ENCODE data around the gene CDK5RAP2. TPM values are rescaled to one million over a fixed set of nuclear protein-coding genes. Genes with fewer than 3 reads are reported as not detected.
"Not testable (repeated sequence)": the region's sequence is repeated elsewhere in the genome, so short reads cannot be mapped to it uniquely, and the experiment has no call there.

The CDK5RAP2 gene
- polyA plus RNA-seq, 1 donor, result 50.1 TPM

- DNase-seq (ENCODE audit: low read depth), result no peak
Observed at GRCh38 chr9:120545701-120546550, 34.0 kb downstream of the CDK5RAP2 start.

DNA sequence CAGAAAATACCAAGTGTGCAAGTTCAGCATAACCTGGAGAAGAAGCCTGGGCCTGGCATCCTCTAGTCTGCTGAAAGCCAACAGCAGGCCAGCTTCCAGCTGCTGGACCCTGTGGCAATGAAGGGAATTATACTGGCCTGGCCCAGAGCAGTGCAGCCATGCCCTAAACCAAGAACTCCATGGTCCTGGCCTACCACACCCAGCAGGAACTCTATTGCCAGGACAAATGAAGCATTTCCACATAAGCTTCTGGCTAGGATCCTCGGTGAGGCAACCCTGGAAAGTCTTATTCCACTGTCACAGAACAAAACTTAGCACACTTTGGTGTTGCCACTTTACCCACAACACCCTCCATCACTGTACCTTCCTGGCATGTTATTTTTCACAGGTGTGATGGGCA lies 35.5 kb downstream of the CDK5RAP2 start:
- DNase-seq (ENCODE audit: low read depth), result no peak

- DNase-seq (ENCODE audit: low read depth), result no peak
Observed at GRCh38 chr9:120542701-120543490, 37.1 kb downstream of the CDK5RAP2 start.

- no peak for DNase-seq (ENCODE audit: low read depth)
Observed at GRCh38 chr9:120541921-120542320, 38.0 kb downstream of the CDK5RAP2 start.

DNA sequence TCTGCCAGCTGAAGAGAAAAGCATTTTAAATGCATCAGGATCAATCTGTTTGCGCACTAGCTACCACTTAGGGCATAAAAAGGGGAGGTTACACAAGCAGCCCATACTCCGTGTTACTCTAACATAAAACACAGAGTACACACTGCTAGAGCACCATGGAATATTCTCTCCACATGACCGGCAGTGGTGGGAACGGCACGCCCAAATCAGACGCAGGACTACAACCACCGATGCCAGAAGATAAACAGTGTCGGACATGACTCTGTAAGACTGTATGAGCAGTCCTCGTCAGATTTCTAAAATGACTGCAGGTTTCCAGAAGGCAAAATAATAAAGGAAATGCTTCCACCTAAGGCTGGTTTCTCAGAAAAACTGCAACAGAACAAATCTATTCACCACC lies 40.0 kb downstream of the CDK5RAP2 start:
- DNase-seq (ENCODE audit: low read depth), result no peak

GRCh38 chr9:120538339-120538738 lies 41.6 kb downstream of the CDK5RAP2 start:
- no peak for DNase-seq (ENCODE audit: low read depth)

DNA sequence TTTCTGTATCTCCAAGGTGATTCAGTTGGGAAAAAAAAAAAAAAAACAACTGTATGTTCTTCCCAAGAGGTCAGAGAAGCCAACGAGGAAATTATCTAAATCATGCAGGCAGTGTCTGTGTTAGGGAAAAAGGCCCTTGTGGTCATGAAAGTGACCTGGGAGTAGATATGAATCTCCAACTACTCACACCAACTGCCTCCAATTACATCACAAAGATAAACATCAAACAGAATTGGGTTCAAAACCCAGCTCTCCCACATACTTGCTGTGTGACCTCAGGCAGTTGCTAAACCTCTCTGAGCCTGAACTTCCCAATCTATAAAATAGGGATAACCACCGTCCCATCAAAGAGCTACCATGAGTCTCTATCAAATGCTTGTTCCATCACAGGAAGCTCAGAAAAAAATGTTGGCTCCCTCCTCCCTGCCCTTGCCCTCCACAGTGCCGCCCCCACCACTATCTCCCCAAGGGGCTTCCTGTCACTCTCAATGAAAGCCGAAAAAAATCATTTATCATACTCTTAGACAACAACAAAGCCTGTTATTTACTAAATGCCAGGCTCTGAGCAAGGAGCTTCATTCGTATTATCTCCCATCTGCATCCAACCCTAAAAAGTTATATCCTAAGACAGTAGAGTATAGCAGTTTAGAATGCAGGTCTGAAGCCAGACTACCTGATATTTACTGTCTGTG lies 42.9 kb downstream of the CDK5RAP2 start:
- DNase-seq (ENCODE audit: low read depth), result no peak

DNA sequence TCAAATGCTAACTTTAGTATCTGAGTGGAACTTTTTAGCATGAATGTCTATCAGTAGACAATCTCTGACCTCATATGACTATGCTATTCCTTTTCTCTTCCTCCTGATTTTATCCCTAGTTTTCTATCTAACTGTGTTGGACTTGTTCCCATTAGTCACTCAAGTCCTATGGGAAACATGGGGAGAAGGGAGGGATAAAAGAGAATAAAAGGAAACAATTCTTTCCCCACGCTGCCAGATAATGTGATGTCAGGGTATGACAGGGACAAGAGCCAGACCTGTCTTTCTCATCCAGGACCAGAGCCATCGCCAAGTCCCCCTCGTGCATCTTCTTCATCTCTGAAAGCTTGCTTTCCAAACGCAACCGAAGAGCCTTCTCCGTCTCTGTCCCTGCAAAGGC lies 43.9 kb downstream of the CDK5RAP2 start:
- no peak for DNase-seq (ENCODE audit: low read depth)

DNA sequence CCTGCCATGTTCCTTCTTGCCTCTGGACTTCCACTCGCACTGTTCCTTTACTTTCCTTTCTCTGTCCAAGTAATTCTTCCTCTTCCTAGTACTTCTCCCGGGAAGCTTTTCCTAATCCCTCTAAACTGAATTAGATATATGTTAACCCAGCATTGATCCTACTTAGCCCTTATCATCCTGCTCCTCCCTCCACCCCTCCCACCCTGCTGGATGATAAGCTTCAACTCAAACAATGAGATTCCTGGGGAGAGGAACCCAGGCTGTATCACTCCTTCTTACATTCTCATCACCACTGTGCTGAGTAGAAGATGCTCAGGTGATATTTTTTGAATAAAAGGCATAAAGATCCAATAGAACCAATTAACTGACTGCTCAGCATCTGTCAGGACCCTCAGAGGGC lies 45.7 kb downstream of the CDK5RAP2 start:
- no peak for DNase-seq (ENCODE audit: low read depth)

GRCh38 chr9:120532891-120533290 lies 47.1 kb downstream of the CDK5RAP2 start:
- no peak for DNase-seq (ENCODE audit: low read depth)

DNA sequence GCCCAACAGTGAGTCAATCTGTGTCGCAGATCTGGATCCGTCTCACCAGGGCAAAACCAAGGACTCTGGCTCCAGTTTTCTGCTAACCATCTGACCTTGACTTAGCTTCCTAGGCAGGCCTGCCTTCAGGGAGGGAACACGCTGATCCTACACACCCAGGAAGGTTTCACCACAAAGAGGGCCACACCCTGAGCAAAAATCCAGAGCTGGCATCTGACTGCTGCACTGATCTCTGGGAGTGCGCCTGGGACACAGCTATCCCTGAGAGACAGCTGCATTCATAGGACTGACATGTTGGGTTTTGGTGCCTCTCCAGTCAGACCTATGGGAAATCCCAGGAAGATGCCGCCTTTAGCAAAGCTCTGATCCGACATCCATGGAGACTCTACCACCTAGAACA lies 47.5 kb downstream of the CDK5RAP2 start:
- no peak for DNase-seq (ENCODE audit: low read depth)

- DNase-seq (ENCODE audit: low read depth), result no peak
Observed at GRCh38 chr9:120531683-120532300, 48.2 kb downstream of the CDK5RAP2 start.

DNA sequence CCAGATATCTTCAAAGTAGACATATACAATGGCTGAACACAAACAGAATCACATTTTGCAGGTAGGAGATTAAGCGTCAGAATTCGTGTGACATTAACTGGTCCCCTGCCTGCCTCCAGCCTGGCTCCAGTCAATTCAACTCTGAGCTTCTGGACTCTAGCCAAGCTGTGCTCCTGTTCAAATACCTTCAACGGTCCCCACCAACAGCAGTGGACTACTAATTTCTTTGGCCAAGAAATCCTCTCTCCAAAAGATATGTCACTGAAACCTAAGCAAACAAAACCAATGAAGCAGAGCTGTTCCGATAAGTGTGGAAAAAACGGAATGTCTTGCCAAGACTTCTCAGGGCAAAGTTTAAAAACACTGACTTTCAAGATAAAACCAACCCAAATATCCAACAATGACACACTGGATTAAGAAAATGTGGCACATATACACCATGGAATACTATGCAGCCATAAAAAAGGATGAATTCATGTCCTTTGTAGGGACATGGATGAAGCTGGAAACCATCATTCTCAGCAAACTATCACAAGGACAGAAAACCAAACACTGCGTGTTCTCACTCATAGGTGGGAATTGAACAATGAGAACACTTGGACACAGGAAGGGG lies 49.6 kb downstream of the CDK5RAP2 start:
- DNase-seq (ENCODE audit: low read depth), result not testable (repeated sequence)

DNA sequence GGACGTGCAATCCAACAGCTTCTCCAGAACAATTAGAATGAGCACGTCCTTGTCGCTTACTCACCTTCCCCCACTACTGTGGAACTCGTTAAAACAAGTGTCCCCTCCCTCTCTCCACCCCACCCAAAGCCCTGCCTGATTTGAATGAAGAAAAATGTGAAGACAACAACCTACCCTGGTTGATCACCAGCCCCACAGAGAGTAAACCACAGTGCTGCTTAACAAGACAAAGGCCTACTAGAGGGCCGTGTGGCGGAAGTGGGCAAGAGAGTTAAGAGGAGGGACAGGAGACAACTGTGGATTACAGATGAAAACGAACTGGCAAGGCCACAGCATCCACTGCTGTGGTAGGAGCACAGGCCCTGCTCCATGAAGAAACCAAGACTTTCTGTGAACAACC lies 51.1 kb downstream of the CDK5RAP2 start:
- DNase-seq (ENCODE audit: low read depth), result no peak

GRCh38 chr9:120528327-120528726 lies 51.6 kb downstream of the CDK5RAP2 start:
- DNase-seq (ENCODE audit: low read depth), result no peak

GRCh38 chr9:120526534-120526933 lies 53.4 kb downstream of the CDK5RAP2 start:
- DNase-seq (ENCODE audit: low read depth), result no peak

DNA sequence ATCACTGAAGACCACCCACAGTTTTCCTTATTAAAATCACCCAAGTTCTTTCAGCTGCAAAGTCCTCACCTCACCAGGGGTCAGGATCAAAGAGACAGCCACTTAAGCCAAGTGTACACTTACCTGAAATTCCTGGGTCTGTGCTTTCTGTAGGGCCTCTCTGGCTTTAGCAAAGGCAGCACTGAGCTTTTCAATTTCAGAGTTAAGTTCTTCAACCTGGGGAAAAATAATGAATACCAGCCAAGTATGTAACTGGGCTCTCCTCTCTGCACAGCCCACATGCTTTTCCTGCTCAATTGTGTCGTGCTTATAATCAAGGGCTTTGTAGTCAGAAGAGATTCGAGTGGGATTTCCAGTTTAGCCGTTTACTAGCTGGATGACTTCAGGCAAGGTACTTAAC lies 55.1 kb downstream of the CDK5RAP2 start:
- DNase-seq (ENCODE audit: low read depth), result no peak

GRCh38 chr9:120524038-120524437 lies 55.9 kb downstream of the CDK5RAP2 start:
- no peak for DNase-seq (ENCODE audit: low read depth)

DNA sequence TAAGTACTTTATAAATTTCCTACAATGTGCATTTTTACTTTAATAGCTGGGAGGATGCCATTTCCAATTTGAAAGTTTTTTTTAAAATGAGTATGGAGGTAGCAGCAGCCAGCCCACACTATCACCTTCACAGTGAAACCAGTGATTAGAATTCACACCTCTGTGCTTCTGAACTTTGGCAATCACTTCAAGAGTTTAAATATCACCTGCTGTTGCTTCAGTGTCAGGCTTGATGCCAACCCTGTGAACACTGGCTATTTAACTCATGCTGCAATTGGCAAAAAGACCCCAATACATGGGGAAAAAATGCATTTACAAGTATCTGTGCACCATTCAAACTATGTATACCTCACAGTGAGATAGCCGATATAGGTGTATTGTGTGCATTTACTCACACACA lies 57.4 kb downstream of the CDK5RAP2 start:
- DNase-seq (ENCODE audit: low read depth), result no peak

GRCh38 chr9:120522032-120522431 lies 57.9 kb downstream of the CDK5RAP2 start:
- no peak for DNase-seq (ENCODE audit: low read depth)

DNA sequence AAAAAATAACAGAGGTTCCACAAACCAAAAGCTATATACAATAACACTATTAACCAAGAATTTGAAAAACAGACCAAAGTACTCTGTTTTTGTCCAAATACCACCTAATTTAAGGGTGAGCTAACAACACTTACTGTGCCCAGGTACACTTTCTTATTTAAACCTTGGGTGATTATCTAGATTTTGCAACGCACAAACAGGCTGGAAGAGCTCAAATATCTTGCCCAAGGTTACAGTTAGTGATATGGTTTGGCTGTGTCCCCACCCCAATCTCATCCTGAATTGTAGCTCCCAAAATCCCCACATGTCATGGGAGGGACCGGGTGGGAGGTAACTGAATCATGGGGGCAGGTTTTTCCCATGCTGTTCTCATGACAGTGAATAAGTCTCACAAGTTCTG lies 58.9 kb downstream of the CDK5RAP2 start:
- no peak for DNase-seq (ENCODE audit: low read depth)
